Stimulated activated CD4-positive, alpha-beta T cell treated with anti-CD3 and anti-CD28 coated beads, Interleukin-1b, Interleukin-23, amount 100 ng/mL, for 48 hours (primary cell): ENCODE results near the gene RET.

Experiments
- DNase-seq: peaks from one replicate; pipeline ENCODE4 v3.0.0-alpha.2; 2020

The RET gene

GRCh38 chr10:43076876-43077420, at the start of gene RET:
Gene RET (plus strand): TSS chr10:43077069. CDS start chr10:43077259, 190 bp downstream.
- peak; percentile 12 for DNase-seq

GRCh38 chr10:43027331-43027955, 49.4 kb upstream of the RET start:
- no peak for DNase-seq

GRCh38 chr10:43028143-43028542, 48.7 kb upstream of the RET start:
- DNase-seq: no peak

GRCh38 chr10:43029043-43029442, 47.8 kb upstream of the RET start:
- no peak for DNase-seq

GRCh38 chr10:43032613-43033012, 44.3 kb upstream of the RET start:
- no peak for DNase-seq

- DNase-seq: no peak
Measured at GRCh38 chr10:43035800-43036199, 41.1 kb upstream of the RET start.

GRCh38 chr10:43036481-43037428, 40.1 kb upstream of the RET start:
- DNase-seq: no peak

GRCh38 chr10:43037440-43037839, 39.4 kb upstream of the RET start:
- no peak for DNase-seq

- no peak for DNase-seq
Measured at GRCh38 chr10:43037942-43038782, 38.7 kb upstream of the RET start.

- no peak for DNase-seq
Measured at GRCh38 chr10:43038783-43039623, 37.9 kb upstream of the RET start.

- no peak for DNase-seq
Measured at GRCh38 chr10:43039624-43040481, 37.0 kb upstream of the RET start.

- DNase-seq: no peak
Measured at GRCh38 chr10:43040482-43041256, 36.2 kb upstream of the RET start.

GRCh38 chr10:43041422-43042342, 35.2 kb upstream of the RET start:
- DNase-seq: no peak

GRCh38 chr10:43042503-43043341, 34.1 kb upstream of the RET start:
- no peak for DNase-seq

GRCh38 chr10:43043342-43043772, 33.5 kb upstream of the RET start:
- no peak for DNase-seq

GRCh38 chr10:43043773-43044447, 33.0 kb upstream of the RET start:
- no peak for DNase-seq

GRCh38 chr10:43044448-43044921, 32.4 kb upstream of the RET start:
- no peak for DNase-seq
